NCI-H2196 treated with DMSO at 0.1 percent for 48 hours (cell line): Measurements from ENCODE around the gene LSS.

Experiments used
- DNase-seq: peaks from one replicate; lab custom pipeline; 2025; ENCODE audit not compliant: unreplicated experiment; lab: John Stamatoyannopoulos, UW

LSS gene

GRCh38 chr21:46219591-46220239 lies 8.9 kb downstream of the LSS start:
- DNase-seq = no peak

GRCh38 chr21:46218906-46219590 lies 9.5 kb downstream of the LSS start:
- no peak for DNase-seq

GRCh38 chr21:46217511-46218196 lies 10.9 kb downstream of the LSS start:
- DNase-seq = no peak

- no peak for DNase-seq
These were observed 12.3 kb downstream of the LSS start for GRCh38 chr21:46216132-46216747.

- no peak for DNase-seq
These were observed 13.0 kb downstream of the LSS start for GRCh38 chr21:46215436-46216131.

- DNase-seq = no peak
These were observed 13.9 kb downstream of the LSS start for GRCh38 chr21:46214478-46215340.

GRCh38 chr21:46213620-46214286 lies 14.8 kb downstream of the LSS start:
- DNase-seq = no peak

GRCh38 chr21:46212721-46213484 lies 15.7 kb downstream of the LSS start:
- no peak for DNase-seq

GRCh38 chr21:46211786-46212720 lies 16.5 kb downstream of the LSS start:
- DNase-seq = no peak

GRCh38 chr21:46211376-46211775 lies 17.2 kb downstream of the LSS start:
- no peak for DNase-seq

GRCh38 chr21:46210378-46211136 lies 18.0 kb downstream of the LSS start:
- no peak for DNase-seq

GRCh38 chr21:46208761-46209721 lies 19.5 kb downstream of the LSS start:
- DNase-seq = no peak

- DNase-seq = no peak
These were observed 20.5 kb downstream of the LSS start for GRCh38 chr21:46207920-46208591.

- DNase-seq = no peak
These were observed 21.3 kb downstream of the LSS start for GRCh38 chr21:46207006-46207919.
